Kidney tubule cell (primary cell): ENCODE data around the gene NTF3.
"Not testable (repeated sequence)": the region's sequence is repeated elsewhere in the genome, so short reads cannot be mapped to it uniquely, and the experiment has no call there.

Source experiments
- DNase-seq: peaks from one replicate; pipeline ENCODE4 v3.0.0-alpha.2; 2018; ENCODE audit warnings: low spot score

NTF3 gene

DNA sequence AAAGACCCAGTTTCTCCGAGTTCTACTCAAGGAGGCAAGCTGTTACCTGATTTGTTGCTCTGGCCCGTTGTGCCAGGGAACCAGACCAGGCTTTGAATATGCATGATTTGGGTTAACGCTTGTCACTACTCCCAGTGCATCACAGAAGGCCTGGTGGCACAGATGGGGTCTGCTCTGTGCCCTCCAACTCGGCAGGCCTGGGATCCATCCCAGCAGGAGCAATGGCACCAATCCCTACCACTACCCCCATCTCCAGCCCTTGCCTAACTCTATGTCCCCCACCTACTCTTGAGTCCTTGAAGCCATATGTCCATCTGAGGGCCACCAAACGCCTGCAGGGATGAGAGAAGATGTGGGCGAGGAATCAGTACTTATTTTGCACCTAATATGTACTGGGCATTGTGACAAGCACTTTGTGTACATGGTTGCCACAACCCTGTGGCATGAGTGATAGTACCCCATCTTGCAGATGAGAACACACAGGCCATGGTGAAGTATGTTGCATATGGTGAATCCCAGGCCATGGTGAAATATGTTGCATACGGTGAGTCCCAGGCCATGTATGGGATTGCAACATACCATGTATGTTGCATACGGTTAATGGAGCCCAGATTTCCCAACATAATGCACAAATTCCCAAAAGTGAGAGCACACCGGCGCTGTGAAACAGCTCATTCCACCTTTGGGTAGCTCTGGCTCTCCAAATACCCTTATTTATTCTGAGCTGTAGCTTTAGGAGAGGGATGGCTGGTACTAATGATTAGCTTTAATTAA lies 102.7 kb downstream of the NTF3 start:
- no peak for DNase-seq

DNA sequence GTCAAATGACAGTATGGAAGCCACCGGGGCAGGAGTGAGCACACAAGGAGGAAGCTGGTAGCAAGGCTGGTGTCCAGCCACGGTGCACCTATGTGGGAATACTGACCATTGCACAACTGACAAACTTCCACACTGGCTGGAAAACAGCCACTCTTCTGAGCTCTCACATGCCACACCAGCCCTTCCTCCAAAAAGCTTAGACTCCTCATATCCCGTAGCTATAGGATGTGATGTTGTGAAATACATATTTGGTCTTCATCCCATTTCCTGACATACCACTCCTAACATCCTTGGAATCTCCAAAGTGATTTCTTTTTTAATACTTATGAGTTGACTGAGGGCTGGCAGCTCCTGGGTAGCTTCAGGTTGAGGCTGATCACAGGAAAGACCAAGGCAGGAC lies 103.6 kb downstream of the NTF3 start:
- no peak for DNase-seq

DNA sequence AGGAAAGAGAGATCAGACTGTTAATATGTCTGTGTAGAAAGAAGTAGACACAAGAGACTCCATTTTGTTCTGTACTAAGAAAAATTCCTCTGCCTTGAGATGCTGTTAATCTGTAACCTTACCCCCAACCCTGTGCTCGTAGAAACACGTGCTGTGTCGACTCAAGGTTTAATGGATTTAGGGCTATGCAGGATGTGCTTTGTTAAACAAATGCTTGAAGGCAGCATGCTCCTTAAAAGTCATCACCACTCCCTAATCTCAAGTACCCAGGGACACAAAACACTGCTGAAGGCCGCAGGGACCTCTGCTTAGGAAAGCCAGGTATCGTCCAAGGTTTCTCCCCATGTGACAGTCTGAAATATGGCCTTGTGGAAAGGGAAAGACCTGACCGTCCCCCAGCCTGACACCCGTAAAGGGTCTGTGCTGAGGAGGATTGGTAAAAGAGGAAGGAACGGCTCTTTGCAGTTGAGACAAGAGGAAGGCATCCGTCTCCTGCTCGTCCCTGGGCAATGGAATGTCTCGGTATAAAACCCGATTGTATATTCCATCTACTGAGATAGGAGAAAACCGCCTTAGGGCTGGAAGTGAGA lies 105.2 kb downstream of the NTF3 start:
- DNase-seq, result not testable (repeated sequence)

DNA sequence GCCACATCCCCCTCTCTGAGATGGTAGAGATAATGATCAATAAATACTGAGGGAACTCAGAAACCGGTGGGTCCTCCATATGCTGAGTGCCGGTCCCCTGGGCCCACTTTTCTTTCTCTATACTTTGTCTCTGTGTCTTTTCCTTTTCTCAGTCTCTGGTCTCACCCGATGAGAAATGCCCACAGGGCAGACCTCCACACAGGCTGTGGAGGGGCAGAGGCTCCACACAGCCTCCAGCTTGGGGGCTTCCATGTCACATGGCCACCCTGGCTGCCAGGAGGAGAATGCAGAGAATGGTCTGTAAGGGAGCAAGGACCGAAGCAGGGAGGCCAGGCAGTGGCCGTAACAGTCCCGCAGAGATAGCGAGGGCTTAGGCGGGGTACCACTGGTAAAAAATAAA lies 105.9 kb downstream of the NTF3 start:
- no peak for DNase-seq
